Measurements from ENCODE around the gene SESTD1.

DNA sequence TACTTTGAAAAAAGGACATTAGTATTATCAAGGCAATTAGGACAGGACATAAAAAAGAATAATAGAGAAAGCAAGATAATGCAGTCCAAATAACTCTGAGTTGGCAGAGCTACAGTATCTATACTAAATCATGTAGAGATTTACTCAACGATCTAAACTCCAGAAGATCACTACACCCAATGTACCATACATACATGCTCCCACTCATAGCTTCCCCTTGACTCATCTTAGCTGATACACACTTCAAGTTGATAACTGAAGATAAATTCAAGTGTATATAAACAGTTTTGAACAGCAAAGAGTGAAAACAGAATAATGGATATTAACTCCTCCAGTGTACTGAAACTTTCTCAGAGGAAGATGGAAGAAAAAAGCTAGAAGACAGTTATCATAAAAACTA, 78.5 kb downstream of the SESTD1 start:
- TF ChIP-seq CTCF (IDR thresholded peaks at IDR 0.05; ENCODE audit: low read length) (no peak), EZH2 (IDR thresholded peaks at IDR 0.05; ENCODE audit: borderline replicate concordance, low read length) (no peak)

All from OCI-LY1 (cell line).